BLaER1 treated with 17β-estradiol and CSF1 and Interleukin-3, amounts not matched to agents 10 nM and 100 nM (cell line): Measurements from ENCODE around the gene TXNDC2.

Experiments
- H3K27ac ChIP-seq, 11 experiments: shearing (Covaris generic); formaldehyde crosslinking; 2 replicates each; pipeline ENCODE4 v1.8.1; 2022
- H3K27me3 ChIP-seq, 11 experiments: shearing (Covaris generic); formaldehyde crosslinking; 2 replicates each; pipeline ENCODE4 v1.8.1; 2022
- H3K36me3 ChIP-seq, 11 experiments: shearing (Covaris generic); formaldehyde crosslinking; 2 replicates each; pipeline ENCODE4 v1.8.1; 2022
- H3K4me1 ChIP-seq, 10 experiments: shearing (Covaris generic); formaldehyde crosslinking; 2 replicates each; pipeline ENCODE4 v1.8.1; 2022
- H3K4me2 ChIP-seq, 11 experiments: shearing (Covaris generic); formaldehyde crosslinking; 2 replicates each; pipeline ENCODE4 v1.8.1; 2022
- H3K4me3 ChIP-seq, 10 experiments: shearing (Covaris generic); formaldehyde crosslinking; 2 replicates each; pipeline ENCODE4 v1.8.1; 2022
- H3K9ac ChIP-seq, 11 experiments: shearing (Covaris generic); formaldehyde crosslinking; 2 replicates each; pipeline ENCODE4 v1.8.1; 2022
- H3K9me3 ChIP-seq, 11 experiments: shearing (Covaris generic); formaldehyde crosslinking; replicated peaks in 1 of 11; 2 replicates each; pipeline ENCODE4 v1.8.1; 2022
- H4K20me1 ChIP-seq, 11 experiments: shearing (Covaris generic); formaldehyde crosslinking; 2 replicates each; pipeline ENCODE4 v1.8.1; 2022
- Cebpa-rat ChIP-seq, 11 experiments: shearing (Covaris generic); IDR thresholded peaks; 2 replicates each; pipeline ENCODE4 v1.8.1; 2022

TXNDC2 gene

DNA sequence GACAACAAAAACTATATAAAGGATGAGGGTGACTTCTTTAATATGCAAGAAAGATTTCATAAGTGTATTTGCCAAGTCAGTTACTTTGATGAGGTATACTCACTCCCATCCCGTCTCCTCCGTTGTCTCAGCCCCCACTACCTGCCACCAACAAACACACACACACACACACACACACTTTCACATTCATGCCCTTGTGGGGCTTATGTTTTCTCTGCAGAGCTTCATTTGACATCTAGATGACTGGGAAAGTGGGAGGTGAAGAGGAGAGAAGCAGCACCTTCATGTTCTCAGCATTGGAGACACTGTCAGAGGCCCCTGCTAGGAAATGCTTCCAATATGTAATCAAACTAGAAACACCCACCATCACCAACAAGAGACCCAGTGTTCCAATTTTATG, 22.5 kb upstream of the TXNDC2 start:
- peaks cover 4 to 12% (median 7%) of the 10 kb centered on the region in 10 experiments; a peak in 17 of 20 replicates for H3K4me1 ChIP-seq
- peak overlapping the region in 1 of 11 experiments; percentile 27; a peak in 1 of 22 replicates for H3K4me2 ChIP-seq
- H3K9ac ChIP-seq: no peak overlapping the region
- H3K27me3 ChIP-seq: no peaks in the 10 kb centered on the region
- H3K27ac ChIP-seq: no peak overlapping the region
- no peaks in the 10 kb centered on the region for H4K20me1 ChIP-seq
- no peak overlapping the region for H3K4me3 ChIP-seq
- no peak for TF ChIP-seq Cebpa-rat (IDR thresholded peaks at IDR 0.05)
- H3K9me3 ChIP-seq: peaks cover 24 to 31% (median 27%) of the 10 kb centered on the region in 11 experiments
- peaks cover 0 to 63% (median 0%) of the 10 kb centered on the region in 11 experiments; a peak in 6 of 22 replicates for H3K36me3 ChIP-seq

DNA sequence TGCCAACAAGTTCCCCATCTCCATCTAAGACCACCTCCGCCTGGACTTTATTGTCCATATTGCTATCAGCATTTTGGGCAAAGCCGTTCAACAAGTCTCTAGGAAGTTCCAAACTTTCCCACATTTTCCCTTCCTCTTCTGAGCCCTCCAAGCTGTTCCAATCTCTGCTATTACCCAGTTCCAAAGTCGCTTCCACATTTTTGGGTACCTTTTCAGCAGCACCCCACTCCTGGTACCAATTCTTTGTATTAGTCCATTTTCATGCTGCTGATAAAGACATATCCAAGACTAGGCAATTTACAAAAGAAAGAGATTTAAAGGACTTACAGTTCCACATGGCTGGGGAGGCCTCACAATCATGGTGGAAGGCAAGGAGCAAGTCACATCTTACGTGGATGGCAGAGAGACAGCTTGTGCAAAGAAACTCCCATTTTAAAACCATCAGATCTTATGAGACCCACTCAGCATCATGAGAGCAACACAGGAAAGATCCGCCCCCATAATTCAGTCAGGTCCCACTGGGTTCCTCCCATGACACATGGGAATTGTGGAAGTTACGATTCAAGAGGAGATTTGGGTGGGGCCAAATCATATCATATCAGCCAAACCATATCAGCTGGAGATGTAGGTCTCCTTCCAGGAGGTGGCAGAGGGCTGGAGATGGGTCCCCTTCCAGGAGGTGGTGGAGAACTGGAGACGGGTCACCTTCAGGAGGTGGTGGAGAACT, 19.8 kb upstream of the TXNDC2 start:
- Histone ChIP-seq H4K20me1 (no peaks in the 10 kb centered on the region), H3K9me3 (peaks cover 24 to 31% (median 27%) of the 10 kb centered on the region in 11 experiments), H3K4me2 (peak overlapping the region in 2 of 11 experiments; percentile 17 to 37; a peak in 1 of 22 replicates), H3K27ac (no peak overlapping the region), H3K4me1 (peaks cover 7 to 39% (median 22%) of the 10 kb centered on the region in 10 experiments; a peak in 19 of 20 replicates), H3K27me3 (no peaks in the 10 kb centered on the region), H3K9ac (no peak overlapping the region), H3K36me3 (peaks cover 0 to 38% (median 0%) of the 10 kb centered on the region in 11 experiments; a peak in 6 of 22 replicates), H3K4me3 (no peak overlapping the region)
- no peak for TF ChIP-seq Cebpa-rat (IDR thresholded peaks at IDR 0.05)

GRCh38 chr18:9866627-9867026, 19.1 kb upstream of the TXNDC2 start:
- no peak overlapping the region for H3K27ac ChIP-seq
- peak overlapping the region in 2 of 11 experiments; percentile 17 to 37; a peak in 2 of 22 replicates for H3K4me2 ChIP-seq
- peaks cover 7 to 44% (median 22%) of the 10 kb centered on the region in 10 experiments; a peak in 19 of 20 replicates for H3K4me1 ChIP-seq
- no peak for TF ChIP-seq Cebpa-rat (IDR thresholded peaks at IDR 0.05)
- H3K9ac ChIP-seq: no peak overlapping the region
- H3K27me3 ChIP-seq: no peaks in the 10 kb centered on the region
- H4K20me1 ChIP-seq: no peaks in the 10 kb centered on the region
- H3K4me3 ChIP-seq: no peak overlapping the region
- H3K9me3 ChIP-seq: peaks cover 24 to 31% (median 27%) of the 10 kb centered on the region in 11 experiments
- H3K36me3 ChIP-seq: peaks cover 0 to 31% (median 0%) of the 10 kb centered on the region in 11 experiments; a peak in 5 of 22 replicates

DNA sequence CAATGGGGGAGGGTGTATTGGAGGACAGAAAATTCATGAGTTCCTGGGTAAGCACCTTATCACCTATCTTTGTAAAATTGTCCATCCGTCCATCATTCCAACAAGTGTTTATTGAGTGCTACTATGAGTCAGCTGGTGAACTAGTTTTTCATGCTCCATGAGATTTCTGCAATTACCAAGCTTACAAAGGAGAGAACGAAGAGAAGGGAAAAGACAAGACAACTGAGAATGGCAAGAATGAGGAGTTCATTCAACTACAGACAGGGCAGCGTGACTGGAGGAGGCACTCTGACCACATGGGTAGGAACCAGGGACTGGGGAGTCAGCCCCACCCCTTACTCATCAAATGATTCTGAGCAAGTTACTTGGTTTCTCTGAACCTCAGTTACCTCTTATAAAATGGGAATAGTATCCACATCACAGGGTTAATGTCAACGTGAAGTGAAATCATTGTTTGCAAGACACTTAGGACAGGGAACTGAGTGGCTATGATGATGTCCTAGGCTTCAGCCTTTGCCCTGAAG, 18.6 kb upstream of the TXNDC2 start:
- Histone ChIP-seq H3K27ac (no peak overlapping the region), H3K27me3 (no peaks in the 10 kb centered on the region), H3K36me3 (peaks cover 0 to 26% (median 0%) of the 10 kb centered on the region in 11 experiments; a peak in 5 of 22 replicates), H3K4me1 (peaks cover 7 to 44% (median 22%) of the 10 kb centered on the region in 10 experiments; a peak in 19 of 20 replicates), H3K4me2 (peak overlapping the region in 2 of 11 experiments; percentile 17 to 37; a peak in 2 of 22 replicates), H3K9ac (no peak overlapping the region), H3K9me3 (peaks cover 24 to 31% (median 27%) of the 10 kb centered on the region in 11 experiments), H3K4me3 (no peak overlapping the region), H4K20me1 (no peaks in the 10 kb centered on the region)
- no peak for TF ChIP-seq Cebpa-rat (IDR thresholded peaks at IDR 0.05)

- Histone ChIP-seq H3K27ac (peak overlapping the region in 8 of 11 experiments; percentile 23 to 70 (median 47); a peak in 10 of 22 replicates), H3K9ac (peak overlapping the region in 1 of 11 experiments; percentile 16; a peak in 1 of 22 replicates), H4K20me1 (no peaks in the 10 kb centered on the region), H3K4me1 (peaks cover 0 to 44% (median 17%) of the 10 kb centered on the region in 10 experiments; a peak in 13 of 20 replicates), H3K9me3 (peaks cover 24 to 31% (median 27%) of the 10 kb centered on the region in 11 experiments), H3K27me3 (no peaks in the 10 kb centered on the region), H3K4me2 (peak overlapping the region in 6 of 11 experiments; percentile 28 to 77 (median 59); a peak in 12 of 22 replicates), H3K36me3 (peaks cover 0 to 7% (median 0%) of the 10 kb centered on the region in 11 experiments; a peak in 1 of 22 replicates), H3K4me3 (no peak overlapping the region; a peak in 1 of 20 replicates)
- TF ChIP-seq Cebpa-rat (IDR thresholded peaks at IDR 0.05): no peak
These were observed 16.7 kb upstream of the TXNDC2 start for GRCh38 chr18:9868857-9869714.

GRCh38 chr18:9869715-9870430, 15.9 kb upstream of the TXNDC2 start:
- Histone ChIP-seq H3K4me1 (peaks cover 0 to 44% (median 17%) of the 10 kb centered on the region in 10 experiments; a peak in 13 of 20 replicates), H3K9ac (0 out of 22 replicates have a peak overlapping the region, but pooled peaks of 1 of the 11 experiments have one; percentile 16), H3K4me2 (peak overlapping the region in 7 of 11 experiments; percentile 7 to 77 (median 55); a peak in 13 of 22 replicates), H3K9me3 (peaks cover 21 to 27% (median 25%) of the 10 kb centered on the region in 11 experiments), H3K27ac (peak overlapping the region in 9 of 11 experiments; percentile 23 to 70 (median 44); a peak in 15 of 22 replicates), H4K20me1 (no peaks in the 10 kb centered on the region), H3K4me3 (no peak overlapping the region; a peak in 1 of 20 replicates), H3K36me3 (peaks cover 0 to 4% (median 0%) of the 10 kb centered on the region in 11 experiments; a peak in 1 of 22 replicates), H3K27me3 (no peaks in the 10 kb centered on the region)
- no peak for TF ChIP-seq Cebpa-rat (IDR thresholded peaks at IDR 0.05)

GRCh38 chr18:9870431-9871008, 15.3 kb upstream of the TXNDC2 start:
- H3K4me1 ChIP-seq: peaks cover 0 to 44% (median 17%) of the 10 kb centered on the region in 10 experiments; a peak in 13 of 20 replicates
- H3K27ac ChIP-seq: peak overlapping the region in 8 of 11 experiments; percentile 23 to 70 (median 47); a peak in 13 of 22 replicates

More at GRCh38 chr18:9870431-9871008, 15.3 kb upstream of the TXNDC2 start:
- H3K36me3 ChIP-seq: no peaks in the 10 kb centered on the region; a peak in 1 of 22 replicates
- H3K9me3 ChIP-seq: peaks cover 14 to 21% (median 19%) of the 10 kb centered on the region in 11 experiments
- H3K27me3 ChIP-seq: no peaks in the 10 kb centered on the region
- no peak overlapping the region for H3K4me3 ChIP-seq
- H3K4me2 ChIP-seq: peak overlapping the region in 5 of 11 experiments; percentile 49 to 77 (median 63); a peak in 9 of 22 replicates
- no peaks in the 10 kb centered on the region for H4K20me1 ChIP-seq
- no peak overlapping the region; a peak in 1 of 22 replicates for H3K9ac ChIP-seq
- TF ChIP-seq Cebpa-rat (IDR thresholded peaks at IDR 0.05): no peak
